ENCODE data around the gene PTPRF. TPM values are rescaled to one million over a fixed set of nuclear protein-coding genes. Genes with fewer than 3 reads are reported as not detected.
A peak's percentile ranks its signal among the peaks of the same experiment; 100 is the strongest.

The PTPRF gene
- total RNA-seq, 1 donor from 2014 or later, result 520 TPM

DNA sequence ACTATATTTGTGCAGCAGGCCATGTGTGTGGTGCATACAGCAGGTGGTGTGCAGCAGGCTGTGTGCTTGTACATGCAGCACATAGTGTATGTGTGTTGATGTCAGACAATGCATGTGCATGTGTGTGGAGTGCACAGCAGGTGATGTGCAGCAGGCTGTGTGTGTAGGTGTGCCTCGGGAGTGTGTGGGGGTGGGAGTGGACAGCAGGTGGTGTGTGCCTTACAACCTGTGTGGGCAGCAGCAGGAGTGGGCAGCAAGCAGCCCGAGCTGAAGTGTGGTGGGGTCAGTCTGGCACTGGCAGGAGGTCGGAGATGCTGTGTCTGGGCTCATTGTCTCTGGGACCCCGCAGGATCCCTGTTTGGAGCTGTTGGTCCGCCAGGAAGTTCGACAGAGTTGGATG, 29.6 kb downstream of the PTPRF start:
- Mint-ChIP-seq H3K9me3 (ENCODE audit: low read depth) (no peaks in the 10 kb centered on the region), H3K36me3 (ENCODE audit: insufficient read depth) (peaks cover 6% of the 10 kb centered on the region), H3K27me3 (no peaks in the 10 kb centered on the region), H3K4me1 (ENCODE audit: low read depth) (peaks cover 26% of the 10 kb centered on the region), H3K27ac (no peak overlapping the region), H3K4me3 (ENCODE audit: low read depth) (no peak overlapping the region)
- TF ChIP-seq, protein P1, sequence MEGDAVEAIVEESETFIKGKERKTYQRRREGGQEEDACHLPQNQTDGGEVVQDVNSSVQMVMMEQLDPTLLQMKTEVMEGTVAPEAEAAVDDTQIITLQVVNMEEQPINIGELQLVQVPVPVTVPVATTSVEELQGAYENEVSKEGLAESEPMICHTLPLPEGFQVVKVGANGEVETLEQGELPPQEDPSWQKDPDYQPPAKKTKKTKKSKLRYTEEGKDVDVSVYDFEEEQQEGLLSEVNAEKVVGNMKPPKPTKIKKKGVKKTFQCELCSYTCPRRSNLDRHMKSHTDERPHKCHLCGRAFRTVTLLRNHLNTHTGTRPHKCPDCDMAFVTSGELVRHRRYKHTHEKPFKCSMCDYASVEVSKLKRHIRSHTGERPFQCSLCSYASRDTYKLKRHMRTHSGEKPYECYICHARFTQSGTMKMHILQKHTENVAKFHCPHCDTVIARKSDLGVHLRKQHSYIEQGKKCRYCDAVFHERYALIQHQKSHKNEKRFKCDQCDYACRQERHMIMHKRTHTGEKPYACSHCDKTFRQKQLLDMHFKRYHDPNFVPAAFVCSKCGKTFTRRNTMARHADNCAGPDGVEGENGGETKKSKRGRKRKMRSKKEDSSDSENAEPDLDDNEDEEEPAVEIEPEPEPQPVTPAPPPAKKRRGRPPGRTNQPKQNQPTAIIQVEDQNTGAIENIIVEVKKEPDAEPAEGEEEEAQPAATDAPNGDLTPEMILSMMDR (IDR thresholded peaks at IDR 0.05; ENCODE audit: unreplicated experiment), result no peak
- DNase-seq (ENCODE audit: low spot score, unreplicated experiment), result no peak

- no peak overlapping the region for H3K4me3 Mint-ChIP-seq (ENCODE audit: low read depth)
- no peaks in the 10 kb centered on the region for H3K9me3 Mint-ChIP-seq (ENCODE audit: low read depth)
- no peaks in the 10 kb centered on the region for H3K36me3 Mint-ChIP-seq (ENCODE audit: insufficient read depth)
- no peak for DNase-seq (ENCODE audit: low spot score, unreplicated experiment)
- peaks cover 34% of the 10 kb centered on the region for H3K4me1 Mint-ChIP-seq (ENCODE audit: low read depth)
- TF ChIP-seq, protein P1 (IDR thresholded peaks at IDR 0.05; ENCODE audit: unreplicated experiment), result no peak
- H3K27ac Mint-ChIP-seq, result peak overlapping the region; percentile 60
- no peaks in the 10 kb centered on the region for H3K27me3 Mint-ChIP-seq
These were observed 33.3 kb downstream of the PTPRF start for GRCh38 chr1:43563876-43564539.

GRCh38 chr1:43564551-43565348, 34.1 kb downstream of the PTPRF start:
- Mint-ChIP-seq H3K4me3 (ENCODE audit: low read depth) (no peak overlapping the region), H3K9me3 (ENCODE audit: low read depth) (no peaks in the 10 kb centered on the region), H3K27ac (peak overlapping the region; percentile 86), H3K27me3 (no peaks in the 10 kb centered on the region), H3K4me1 (ENCODE audit: low read depth) (peaks cover 39% of the 10 kb centered on the region), H3K36me3 (ENCODE audit: insufficient read depth) (no peaks in the 10 kb centered on the region)
- TF ChIP-seq, protein P1 (IDR thresholded peaks at IDR 0.05; ENCODE audit: unreplicated experiment), result no peak
- no peak for DNase-seq (ENCODE audit: low spot score, unreplicated experiment)

GRCh38 chr1:43565600-43566360, 35.1 kb downstream of the PTPRF start:
- Mint-ChIP-seq H3K36me3 (ENCODE audit: insufficient read depth) (no peaks in the 10 kb centered on the region), H3K27me3 (no peaks in the 10 kb centered on the region), H3K4me3 (ENCODE audit: low read depth) (no peak overlapping the region), H3K27ac (no peak overlapping the region), H3K4me1 (ENCODE audit: low read depth) (peaks cover 41% of the 10 kb centered on the region), H3K9me3 (ENCODE audit: low read depth) (no peaks in the 10 kb centered on the region)
- peak; percentile 45 for DNase-seq (ENCODE audit: low spot score, unreplicated experiment)
- TF ChIP-seq, protein P1 (IDR thresholded peaks at IDR 0.05; ENCODE audit: unreplicated experiment), result no peak

DNA sequence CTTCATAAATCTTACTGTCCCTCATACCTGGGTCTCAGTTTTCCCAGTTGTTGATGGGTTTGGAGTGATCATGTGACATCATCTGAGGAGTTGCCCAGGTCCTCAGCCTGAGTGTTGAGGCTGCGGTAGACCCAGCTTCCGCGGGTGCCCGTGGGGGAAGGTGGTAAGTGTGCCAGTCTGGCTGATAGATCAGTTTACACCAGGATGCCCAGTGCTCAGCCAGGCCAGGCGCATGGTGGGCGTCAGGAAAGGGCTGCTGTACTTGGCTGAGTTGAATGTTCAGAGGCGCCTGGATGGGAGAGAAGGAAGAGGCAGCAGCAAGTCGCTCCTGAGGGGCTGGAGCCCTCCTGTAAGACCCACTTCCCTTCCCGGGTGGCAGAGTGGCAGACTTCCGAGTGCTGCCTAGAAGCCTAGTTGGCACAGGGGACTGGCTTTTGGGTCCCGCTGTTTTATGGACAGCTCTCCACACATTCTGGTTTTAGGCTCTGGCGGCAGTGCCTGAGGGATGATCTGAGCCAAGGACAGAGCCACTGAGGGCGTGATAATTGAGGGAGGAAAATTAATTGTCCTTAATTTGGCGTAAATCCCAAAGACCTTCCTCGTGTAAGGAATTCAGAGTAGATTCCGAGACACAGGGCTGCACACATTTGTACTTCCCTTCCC, 35.8 kb downstream of the PTPRF start:
- DNase-seq (ENCODE audit: low spot score, unreplicated experiment), result no peak
- peaks cover 45% of the 10 kb centered on the region for H3K4me1 Mint-ChIP-seq (ENCODE audit: low read depth)
- no peaks in the 10 kb centered on the region for H3K27me3 Mint-ChIP-seq
- H3K9me3 Mint-ChIP-seq (ENCODE audit: low read depth), result no peaks in the 10 kb centered on the region
- no peak overlapping the region for H3K4me3 Mint-ChIP-seq (ENCODE audit: low read depth)
- TF ChIP-seq, protein P1 (IDR thresholded peaks at IDR 0.05; ENCODE audit: unreplicated experiment), result no peak
- no peak overlapping the region for H3K27ac Mint-ChIP-seq
- peaks cover 7% of the 10 kb centered on the region for H3K36me3 Mint-ChIP-seq (ENCODE audit: insufficient read depth)
